ENCODE data around the gene GPBP1. TPM values are rescaled to one million over a fixed set of nuclear protein-coding genes. Genes with fewer than 3 reads are reported as not detected.

GPBP1 gene
- total RNA-seq, 1 donor from 2014 or later, result 142 TPM

GRCh38 chr5:57259704-57260103 is 85.8 kb downstream of the GPBP1 start:
- no peak for TF ChIP-seq CTCF (IDR thresholded peaks at IDR 0.05)
- Mint-ChIP-seq H3K27ac (no peak overlapping the region), H3K4me3 (no peak overlapping the region), H3K9me3 (no peaks in the 10 kb centered on the region), H3K27me3 (no peaks in the 10 kb centered on the region), H3K4me1 (no peaks in the 10 kb centered on the region), H3K36me3 (ENCODE audit: low read depth) (peaks cover 90% of the 10 kb centered on the region)
- POLR2A ChIA-PET, result no interaction called here
- intact Hi-C loops (cut with micrococcal nuclease), result no loop called here
- CTCF ChIA-PET, result no interaction called here
- ATAC-seq (ENCODE audit: low read depth), result no peak
- no peak for DNase-seq

GRCh38 chr5:57262541-57262940 is 88.7 kb downstream of the GPBP1 start:
- Mint-ChIP-seq H3K27ac (no peak overlapping the region), H3K4me3 (no peak overlapping the region), H3K4me1 (no peaks in the 10 kb centered on the region), H3K36me3 (ENCODE audit: low read depth) (peaks cover 67% of the 10 kb centered on the region), H3K9me3 (no peaks in the 10 kb centered on the region), H3K27me3 (no peaks in the 10 kb centered on the region)
- ChIA-PET POLR2A (no interaction called here), CTCF (no interaction called here)
- intact Hi-C loops (cut with micrococcal nuclease), result no loop called here
- DNase-seq (no peak), ATAC-seq (ENCODE audit: low read depth) (no peak)
- TF ChIP-seq CTCF (IDR thresholded peaks at IDR 0.05), result no peak

- CTCF ChIA-PET, result no interaction called here
- no peak for DNase-seq
- Mint-ChIP-seq H3K27ac (no peak overlapping the region), H3K36me3 (ENCODE audit: low read depth) (peaks cover 16% of the 10 kb centered on the region), H3K4me1 (no peaks in the 10 kb centered on the region), H3K9me3 (no peaks in the 10 kb centered on the region), H3K27me3 (no peaks in the 10 kb centered on the region), H3K4me3 (no peak overlapping the region)
- POLR2A ChIA-PET, result no interaction called here
- no peak for ATAC-seq (ENCODE audit: low read depth)
- intact Hi-C loops (cut with micrococcal nuclease), result no loop called here
- no peak for TF ChIP-seq CTCF (IDR thresholded peaks at IDR 0.05)
Observed at GRCh38 chr5:57267805-57268204, 93.9 kb downstream of the GPBP1 start.

- DNase-seq (no peak), ATAC-seq (ENCODE audit: low read depth) (no peak)
- TF ChIP-seq CTCF (IDR thresholded peaks at IDR 0.05), result no peak
- CTCF ChIA-PET, result no interaction called here
- no peak overlapping the region for H3K4me3 Mint-ChIP-seq
- H3K27me3 Mint-ChIP-seq, result no peaks in the 10 kb centered on the region
- no peaks in the 10 kb centered on the region for H3K36me3 Mint-ChIP-seq (ENCODE audit: low read depth)
- intact Hi-C loops (cut with micrococcal nuclease), result loop anchor here (2.0 to 10.0 kb wide), 2 partner anchors 376 to 1012 kb away; no protein-coding TSS in a partner anchor
- no peaks in the 10 kb centered on the region for H3K4me1 Mint-ChIP-seq
- no peak overlapping the region for H3K27ac Mint-ChIP-seq
- no peaks in the 10 kb centered on the region for H3K9me3 Mint-ChIP-seq
- POLR2A ChIA-PET, result no interaction called here
Observed at GRCh38 chr5:57276353-57276752, 102.5 kb downstream of the GPBP1 start.

- Mint-ChIP-seq H3K9me3 (no peaks in the 10 kb centered on the region), H3K4me3 (no peak overlapping the region), H3K27me3 (no peaks in the 10 kb centered on the region), H3K4me1 (no peaks in the 10 kb centered on the region), H3K27ac (no peak overlapping the region), H3K36me3 (ENCODE audit: low read depth) (no peaks in the 10 kb centered on the region)
- POLR2A ChIA-PET, result no interaction called here
- ATAC-seq (ENCODE audit: low read depth) (no peak), DNase-seq (no peak)
- no peak for TF ChIP-seq CTCF (IDR thresholded peaks at IDR 0.05)
- intact Hi-C loops (cut with micrococcal nuclease), result loop anchor here (2.0 to 10.0 kb wide), 2 partner anchors 376 to 1012 kb away; no protein-coding TSS in a partner anchor
- CTCF ChIA-PET, result no interaction called here
Observed at GRCh38 chr5:57277085-57277484, 103.2 kb downstream of the GPBP1 start.
